ENCODE measurements around the gene SPATA31A5. TPM values are rescaled to one million over a fixed set of nuclear protein-coding genes. Genes with fewer than 3 reads are reported as not detected.
A peak's percentile ranks its signal among the peaks of the same experiment; 100 is the strongest.
"Not testable (repeated sequence)": the region's sequence is repeated elsewhere in the genome, so short reads cannot be mapped to it uniquely, and the experiment has no call there.

SPATA31A5 gene
- total RNA-seq = not detected
- long read RNA-seq = 0 reads

- DNase-seq; ATAC-seq (ENCODE audit: poor library complexity); intact Hi-C loops (cut with DNase I): not testable (repeated sequence)
These were observed at the start of gene SPATA31A5 for GRCh38 chr9:60914107-60914506. Gene SPATA31A5 (plus strand): TSS chr9:60914407. CDS start chr9:60914436, 29 bp downstream.

GRCh38 chr9:60962990-60963350 lies 48.8 kb downstream of the SPATA31A5 start:
- DNase-seq; intact Hi-C loops (cut with DNase I): not testable (repeated sequence)
- ATAC-seq (ENCODE audit: poor library complexity) = peak; percentile 82

GRCh38 chr9:60966382-60966781 lies 52.2 kb downstream of the SPATA31A5 start:
- peak; percentile 71 for ATAC-seq (ENCODE audit: poor library complexity)
- DNase-seq; intact Hi-C loops (cut with DNase I): not testable (repeated sequence)
